GM18951 (cell line): ENCODE measurements around the gene GPR18.

Experiments
- POLR2A ChIP-seq: IDR thresholded peaks from 4 replicates; pipeline ENCODE4 v1.6.1; 2011; ENCODE audit warnings: mild to moderate bottlenecking; ENCODE audit not compliant: insufficient read length, insufficient read depth; ENCODE audit errors: extremely low read depth
- in situ Hi-C: fragments of 300-500 bp; cut with MboI; formaldehyde crosslinking; loops from one replicate; pipeline ENCODE4 v1.12.0; 2022; ENCODE audit warnings: low sequenced_read_pairs, mixed read lengths, inconsistent platforms; ENCODE audit not compliant: unreplicated experiment

Gene GPR18

DNA sequence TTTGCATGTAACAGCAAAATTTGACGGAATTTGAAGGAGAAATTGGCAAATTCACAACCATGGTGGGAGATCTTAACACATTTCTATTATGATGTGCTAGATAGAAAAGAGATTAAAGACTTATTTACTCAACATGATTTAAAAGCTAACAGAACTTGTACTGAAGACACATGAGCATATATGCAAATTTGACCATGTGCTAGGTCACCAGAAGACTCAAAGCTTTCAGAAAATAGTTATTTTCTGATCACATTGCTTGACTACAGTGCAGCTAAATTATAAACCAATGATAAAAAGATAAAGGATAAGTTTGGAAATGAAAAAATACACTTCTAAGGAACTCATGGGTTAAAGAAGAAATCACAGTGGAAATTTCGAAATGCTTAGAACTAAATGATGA, 39.9 kb upstream of the GPR18 start:
- in situ Hi-C loops = no loop called here

DNA sequence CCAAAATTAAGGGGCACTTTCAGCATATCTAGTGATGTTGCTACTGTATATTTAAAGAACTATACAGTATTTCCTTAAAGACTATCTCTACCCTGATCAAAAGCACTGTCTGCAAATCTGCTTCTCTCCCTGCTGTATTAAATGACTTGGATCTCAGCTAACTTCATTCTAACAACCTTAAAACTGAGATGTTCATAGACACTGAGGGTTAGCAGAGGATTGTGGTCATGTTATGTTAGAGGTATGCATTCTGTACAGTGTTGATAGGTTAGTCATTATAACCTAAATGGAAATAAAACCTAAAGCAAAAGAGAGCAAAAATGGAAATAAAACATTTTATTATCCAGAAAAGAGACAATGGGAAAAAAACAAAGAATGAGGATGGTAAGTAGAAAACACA, 39.2 kb upstream of the GPR18 start:
- in situ Hi-C loops = no loop called here
- no peak for TF ChIP-seq POLR2A

More for the DNA sequence above, 39.9 kb upstream of the GPR18 start:
- TF ChIP-seq POLR2A = no peak

DNA sequence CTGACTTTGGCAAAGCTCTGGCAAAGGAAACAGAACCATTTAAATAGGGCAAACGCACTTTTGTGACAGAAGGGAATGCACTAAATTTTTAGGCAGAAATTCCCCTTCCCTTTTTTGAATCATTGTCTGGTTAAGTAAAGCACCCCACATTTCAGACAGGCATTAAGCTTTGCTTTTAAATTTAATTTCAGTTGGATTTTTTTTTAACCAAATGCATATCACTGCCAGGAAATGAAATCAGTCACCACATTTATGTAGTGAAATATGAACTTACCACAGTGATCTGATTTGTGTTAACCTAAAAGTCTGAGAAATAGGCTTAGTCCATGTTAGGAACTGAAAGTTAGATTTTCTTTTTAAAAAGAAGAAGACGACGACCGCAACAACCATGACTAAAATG, 38.2 kb upstream of the GPR18 start:
- in situ Hi-C loops = no loop called here
- TF ChIP-seq POLR2A = no peak

DNA sequence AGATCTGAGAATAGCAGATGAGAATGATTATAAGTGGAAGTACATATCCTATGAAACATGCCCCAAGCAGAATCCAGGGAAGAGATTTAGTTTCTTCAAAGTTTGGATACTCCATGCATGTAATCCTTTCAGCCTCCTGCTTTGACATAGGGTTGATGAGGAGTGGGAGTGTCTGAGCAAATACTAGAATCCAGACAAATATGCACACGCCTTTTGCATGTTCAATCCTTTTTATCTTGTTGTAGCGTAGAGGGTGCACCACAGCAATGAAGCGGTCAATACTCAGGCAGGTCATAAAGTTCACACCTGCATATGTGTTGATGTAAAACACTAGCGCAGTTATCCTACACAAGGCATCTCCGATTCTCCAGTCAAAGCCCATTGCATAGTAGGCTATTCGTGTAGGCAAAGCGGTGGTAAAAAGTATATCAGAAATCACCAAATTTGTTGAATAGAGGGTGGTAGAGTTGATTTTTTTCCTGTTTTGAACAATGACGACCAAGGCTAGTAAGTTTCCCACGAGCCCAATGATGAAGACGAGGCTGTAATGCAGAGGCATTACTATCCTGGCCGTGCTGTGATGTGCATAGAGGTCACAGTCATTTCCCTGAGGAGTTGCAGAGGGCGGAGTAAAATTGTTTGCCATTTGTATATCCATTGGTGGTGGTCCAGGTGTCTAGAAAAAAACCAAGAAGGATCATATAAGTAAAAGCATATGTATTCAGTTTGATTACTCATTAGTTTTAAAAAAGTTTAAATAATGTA, 37.5 kb upstream of the GPR18 start:
- in situ Hi-C loops = no loop called here
- no peak for TF ChIP-seq POLR2A

DNA sequence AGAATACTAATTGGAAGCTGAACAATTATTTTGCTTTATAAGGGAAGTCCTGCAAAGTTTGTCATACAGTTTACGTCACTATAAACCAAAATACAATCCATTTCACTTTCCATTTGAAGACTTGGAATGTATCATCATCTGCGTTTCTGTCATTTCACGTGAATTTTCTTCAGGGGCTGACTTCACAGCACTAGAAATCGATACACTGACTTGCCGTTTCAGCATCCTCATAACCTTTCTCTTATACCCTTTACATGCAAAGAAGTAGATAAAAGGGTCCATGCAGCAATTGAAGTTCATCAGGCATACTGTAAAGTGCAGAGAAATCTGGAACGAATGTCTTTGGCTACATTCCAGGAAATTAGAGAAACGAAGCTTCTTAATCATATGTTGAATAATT, 36.8 kb upstream of the GPR18 start:
- in situ Hi-C loops = no loop called here
- TF ChIP-seq POLR2A = no peak

- TF ChIP-seq POLR2A = no peak
- in situ Hi-C loops = no loop called here
These were observed 36.0 kb upstream of the GPR18 start for GRCh38 chr13:99294198-99294597.

DNA sequence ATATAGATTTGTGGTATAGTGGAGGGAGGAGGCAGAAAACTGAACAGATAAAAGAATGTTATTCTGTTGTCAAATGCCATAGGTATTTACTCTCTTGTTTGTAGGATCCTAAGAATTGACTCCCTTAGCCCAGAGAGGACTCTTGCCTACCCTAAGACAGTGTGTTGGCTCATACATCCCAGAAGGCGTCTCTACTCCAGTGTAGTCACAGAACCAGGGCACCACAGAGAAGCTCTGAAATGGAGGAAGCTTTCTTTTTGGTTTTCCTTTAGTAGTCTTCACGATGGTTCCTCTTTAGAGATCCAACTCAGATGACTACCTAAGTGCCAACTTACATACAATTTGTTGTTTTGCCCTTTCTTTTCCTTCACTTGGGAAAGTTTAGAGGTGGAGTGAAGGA, 35.0 kb upstream of the GPR18 start:
- in situ Hi-C loops = no loop called here
- no peak for TF ChIP-seq POLR2A

DNA sequence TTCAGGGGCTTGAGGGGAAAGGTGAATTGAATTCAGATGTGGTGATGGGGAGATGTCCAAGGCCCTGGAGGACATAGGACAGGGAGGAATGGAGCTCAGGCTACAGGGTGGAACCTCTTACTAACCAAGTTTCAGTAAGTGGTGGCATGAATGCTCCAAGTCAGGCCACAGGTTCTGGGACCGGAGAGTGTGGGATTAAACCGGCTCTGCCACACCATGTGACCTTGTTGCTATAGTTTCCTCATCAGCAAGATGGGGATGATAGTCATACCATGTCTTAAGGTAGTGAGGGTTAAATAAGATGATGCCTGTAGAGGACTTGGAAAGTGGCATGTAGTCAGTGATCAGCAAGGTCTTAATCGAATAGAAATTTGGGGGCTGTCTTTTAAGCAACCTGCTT, 32.7 kb upstream of the GPR18 start:
- TF ChIP-seq POLR2A = no peak

DNA sequence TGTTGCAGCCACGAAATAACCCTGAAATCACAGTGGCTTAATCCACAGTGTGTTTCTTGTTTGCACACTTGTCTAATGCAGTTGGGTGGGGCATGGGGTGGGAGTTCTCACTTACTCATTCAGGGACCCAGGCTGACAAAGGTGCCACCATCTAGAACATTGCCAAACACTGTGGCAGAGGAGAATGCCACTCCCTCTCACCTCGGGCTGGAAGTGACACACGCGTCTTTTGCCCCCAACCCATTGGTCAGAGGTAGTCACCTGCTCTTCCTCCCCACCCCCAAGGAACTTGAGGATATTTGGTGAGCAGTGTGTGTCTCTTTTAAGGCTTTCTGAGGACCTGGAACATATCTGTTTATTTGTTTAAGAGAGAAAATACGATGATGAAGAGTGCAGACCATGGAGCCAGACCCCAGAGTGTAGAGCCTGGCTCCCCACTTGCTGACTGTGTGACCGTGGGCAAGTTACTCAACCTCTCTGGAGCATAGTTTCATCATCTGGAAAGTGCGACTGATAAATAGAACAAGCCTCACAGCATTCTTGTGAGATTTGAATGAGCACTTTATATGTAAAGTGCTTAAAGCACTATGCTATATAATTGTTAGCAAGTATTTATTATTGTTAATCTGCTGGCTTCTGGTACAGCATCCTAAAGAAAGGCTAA, 31.6 kb upstream of the GPR18 start:
- in situ Hi-C loops = loop anchor here (10.0 kb wide), 1 partner anchor 85 kb away; no protein-coding TSS in a partner anchor
- TF ChIP-seq POLR2A = no peak

More for the DNA sequence above, 32.7 kb upstream of the GPR18 start:
- in situ Hi-C loops = no loop called here

- TF ChIP-seq POLR2A = no peak
- in situ Hi-C loops = loop anchor here (10.0 kb wide), 1 partner anchor 86 kb away; no protein-coding TSS in a partner anchor
These were observed 31.1 kb upstream of the GPR18 start for GRCh38 chr13:99289271-99289670.

- TF ChIP-seq POLR2A = no peak
- in situ Hi-C loops = loop anchor here (10.0 kb wide), 1 partner anchor 87 kb away; no protein-coding TSS in a partner anchor
These were observed 29.9 kb upstream of the GPR18 start for GRCh38 chr13:99288089-99288488.

- in situ Hi-C loops = loop anchor here (10.0 kb wide), 1 partner anchor 87 kb away; no protein-coding TSS in a partner anchor
- TF ChIP-seq POLR2A = no peak
These were observed 29.4 kb upstream of the GPR18 start for GRCh38 chr13:99287551-99287950.

DNA sequence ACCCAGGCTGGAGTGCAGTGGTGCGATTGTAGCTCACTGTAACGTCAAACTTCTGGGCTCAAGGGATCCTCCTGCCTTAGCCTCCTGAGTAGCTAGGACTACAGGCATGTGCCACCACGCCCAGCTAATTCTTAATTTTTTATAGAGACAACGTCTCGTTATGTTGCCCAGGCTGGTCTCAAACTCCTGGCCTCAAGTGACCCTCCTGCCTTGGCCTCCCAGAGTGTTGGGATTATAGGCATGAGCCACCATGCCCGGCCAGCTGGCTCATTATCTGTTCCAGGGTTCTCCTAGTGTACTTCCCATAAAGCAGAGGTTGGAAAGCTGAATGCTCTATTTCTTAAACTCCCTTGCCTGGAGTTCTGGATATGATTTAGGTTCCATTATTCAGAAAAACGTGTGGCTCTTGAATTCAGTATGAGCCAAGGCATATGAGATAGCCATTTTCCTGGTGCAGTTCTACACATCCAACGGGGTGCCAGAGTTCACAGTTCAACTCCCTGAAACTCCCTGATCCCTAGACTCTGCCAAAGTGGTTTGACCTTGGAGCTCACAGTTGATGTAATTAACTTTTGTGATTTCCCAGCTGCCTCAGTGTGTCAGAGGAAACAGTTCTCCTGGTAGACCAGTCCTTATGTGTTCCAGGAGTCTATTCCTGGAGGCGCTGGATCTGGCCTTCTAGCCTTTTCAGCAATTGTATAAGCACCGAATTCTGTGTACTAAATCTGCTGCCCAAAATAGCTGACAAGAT, 27.4 kb upstream of the GPR18 start:
- no peak for TF ChIP-seq POLR2A
- in situ Hi-C loops = loop anchor here (10.0 kb wide), 1 partner anchor 89 kb away; no protein-coding TSS in a partner anchor
